H1 (cell line): ENCODE results near the gene CORO2B. TPM values are rescaled to one million over a fixed set of nuclear protein-coding genes. Genes with fewer than 3 reads are reported as not detected.

Source experiments
- CTCF ChIA-PET: fragments of 300-600 bp; sonication (Branson Sonifier 250); formaldehyde crosslinking; loops from one replicate; lab custom pipeline; 2021; ENCODE audit not compliant: partially characterized antibody; lab: Charles Lee
- POLR2A ChIA-PET: fragments of 300-600 bp; sonication (Branson Sonifier 250); formaldehyde crosslinking; loops from one replicate; lab custom pipeline; 2021; ENCODE audit warnings: inconsistent platforms; ENCODE audit not compliant: partially characterized antibody; lab: Charles Lee
- DNase-seq, 2 experiments: peaks; one replicate each; pipeline versions ENCODE4 v3.0.0 to v3.0.0-alpha.2; 2010 to 2022; ENCODE audit warnings: low spot score in 2 of 2, low read depth in 1 of 2, mixed read lengths in 1 of 2
- FAIRE-seq: peaks from 2 replicates; lab custom pipeline; 2011; peaks lifted over from hg19 to GRCh38; lab: Jason Lieb, UNC
- H2AFZ ChIP-seq: 2 replicates; pipeline ENCODE4 v1.8.1; 2012; ENCODE audit warnings: low read length, inconsistent platforms
- H2AK5ac ChIP-seq: 2 replicates; pipeline ENCODE4 v1.6.1; 2013; ENCODE audit warnings: low read depth, low read length
- H2BK120ac ChIP-seq: replicated peaks from 2 replicates; pipeline ENCODE3; 2013; ENCODE audit warnings: low read depth, low read length, inconsistent platforms
- H2BK12ac ChIP-seq: 2 replicates; pipeline ENCODE4 v1.6.1; 2013; ENCODE audit warnings: low read depth, low read length
- H2BK15ac ChIP-seq: 2 replicates; pipeline ENCODE4 v1.6.1; 2013; ENCODE audit warnings: low read length
- H2BK20ac ChIP-seq: 2 replicates; pipeline ENCODE4 v1.6.1; 2013; ENCODE audit warnings: low read length
- H2BK5ac ChIP-seq: 2 replicates; pipeline ENCODE4 v1.6.1; 2013; ENCODE audit warnings: low read depth, low read length
- H3K14ac ChIP-seq: 2 replicates; pipeline ENCODE4 v1.6.1; 2013; ENCODE audit warnings: inconsistent platforms; ENCODE audit not compliant: insufficient read length
- H3K18ac ChIP-seq: 2 replicates; pipeline ENCODE4 v1.6.1; 2013; ENCODE audit warnings: low read length; ENCODE audit errors: extremely low read depth
- H3K23ac ChIP-seq: 2 replicates; pipeline ENCODE4 v1.6.1; 2013; ENCODE audit warnings: inconsistent platforms; ENCODE audit not compliant: insufficient read length
- H3K23me2 ChIP-seq: 2 replicates; pipeline ENCODE4 v1.6.1; 2013; ENCODE audit warnings: low read depth, low read length
- H3K27ac ChIP-seq: 2 replicates; pipeline ENCODE4 v1.6.1; 2011; ENCODE audit warnings: low read depth, low read length, inconsistent platforms
- H3K27me3 ChIP-seq, 4 experiments: replicated peaks in 1 of 4; 1 replicate in 1 of 4; 2 replicates in 3 of 4; pipeline versions ENCODE4 v1.6.1 to v1.8.1; 2011 to 2013; ENCODE audit warnings: low read length in 3 of 4, mild to moderate bottlenecking in 3 of 4, inconsistent platforms in 2 of 4, mixed read lengths in 2 of 4, moderate library complexity in 1 of 4; ENCODE audit not compliant: control insufficient read depth in 3 of 4, insufficient read depth in 3 of 4; ENCODE audit errors: extremely low read depth in 1 of 4
- H3K36me3 ChIP-seq, 4 experiments: 2 replicates each; pipeline versions ENCODE4 v1.6.1 to v1.8.1; 2011 to 2013; ENCODE audit warnings: mild to moderate bottlenecking in 4 of 4, low read length in 3 of 4, moderate library complexity in 2 of 4, control low read depth in 1 of 4, inconsistent platforms in 1 of 4; ENCODE audit not compliant: insufficient read depth in 4 of 4, control insufficient read depth in 2 of 4
- H3K4ac ChIP-seq: replicated peaks from 2 replicates; pipeline ENCODE3; 2013; ENCODE audit warnings: low read length, low read depth, mixed read lengths, inconsistent platforms; ENCODE audit not compliant: insufficient read length
- H3K4me1 ChIP-seq, 4 experiments: replicated peaks in 1 of 4; 1 replicate in 1 of 4; 2 replicates in 3 of 4; pipeline versions ENCODE4 v1.6.1 to v1.8.1; 2011 to 2013; ENCODE audit warnings: low read length in 3 of 4, inconsistent platforms in 2 of 4, mixed read lengths in 1 of 4; ENCODE audit not compliant: insufficient read depth in 4 of 4, control insufficient read depth in 3 of 4
- H3K4me2 ChIP-seq, 2 experiments: 2 replicates each; pipeline versions ENCODE4 v1.6.1 to v1.8.1; 2011 to 2013; ENCODE audit warnings: low read depth in 2 of 2, low read length in 2 of 2, control low read depth in 1 of 2, inconsistent platforms in 1 of 2, mild to moderate bottlenecking in 1 of 2; ENCODE audit not compliant: insufficient read depth in 1 of 2
- H3K4me3 ChIP-seq, 4 experiments: fragments of 200-600, 300-600 bp in 1 of 4; sonication (generic), shearing (Covaris generic), sonication (Bioruptor Twin) in 1 of 4; 2 replicates each; pipeline versions ENCODE4 v1.5.1 to v1.8.1; 2011 to 2016; ENCODE audit warnings: low read length in 4 of 4, low read depth in 3 of 4, control low read depth in 2 of 4, inconsistent platforms in 2 of 4, mild to moderate bottlenecking in 2 of 4, mixed read lengths in 1 of 4, moderate library complexity in 1 of 4; ENCODE audit not compliant: insufficient read depth in 2 of 4; ENCODE audit errors: extremely low read depth in 1 of 4
- H3K56ac ChIP-seq: replicated peaks from 2 replicates; pipeline ENCODE3; 2013; ENCODE audit warnings: low read depth, mild to moderate bottlenecking, mixed read lengths, low read length, inconsistent platforms; ENCODE audit not compliant: insufficient read length
- H3K79me1 ChIP-seq: 2 replicates; pipeline ENCODE4 v1.6.1; 2013; ENCODE audit warnings: low read depth, low read length, control low read depth
- H3K79me2 ChIP-seq, 2 experiments: 2 replicates each; pipeline versions ENCODE4 v1.6.1 to v1.8.1; 2012 to 2013; ENCODE audit warnings: low read length in 2 of 2, mild to moderate bottlenecking in 2 of 2, inconsistent platforms in 1 of 2; ENCODE audit not compliant: insufficient read depth in 2 of 2, control insufficient read depth in 1 of 2
- H3K9ac ChIP-seq, 4 experiments: replicated peaks in 1 of 4; 1 replicate in 1 of 4; 2 replicates in 3 of 4; pipeline versions ENCODE4 v1.6.1 to v1.8.1; 2011 to 2013; ENCODE audit warnings: low read depth in 3 of 4, low read length in 3 of 4, control low read depth in 2 of 4, mild to moderate bottlenecking in 2 of 4, moderate library complexity in 2 of 4, inconsistent platforms in 1 of 4; ENCODE audit errors: extremely low read depth in 1 of 4
- H3K9me3 ChIP-seq, 2 experiments: 2 replicates each; pipeline versions ENCODE4 v1.6.1 to v1.8.1; 2012 to 2013; ENCODE audit warnings: mild to moderate bottlenecking in 2 of 2, moderate library complexity in 2 of 2, control low read depth in 1 of 2, inconsistent platforms in 1 of 2, low read depth in 1 of 2, low read length in 1 of 2, mixed read lengths in 1 of 2; ENCODE audit not compliant: insufficient read depth in 2 of 2
- H4K20me1 ChIP-seq, 2 experiments: replicated peaks in 1 of 2; 2 replicates each; pipeline versions ENCODE3 to v1.8.1; 2011 to 2013; ENCODE audit warnings: inconsistent platforms in 2 of 2, low read length in 2 of 2, mild to moderate bottlenecking in 1 of 2; ENCODE audit not compliant: insufficient read depth in 2 of 2, control insufficient read depth in 1 of 2
- H4K5ac ChIP-seq: 2 replicates; pipeline ENCODE4 v1.6.1; 2013; ENCODE audit warnings: low read length, low read depth, mixed read lengths, inconsistent platforms; ENCODE audit not compliant: insufficient read length
- H4K8ac ChIP-seq: 2 replicates; pipeline ENCODE4 v1.8.0; 2013; ENCODE audit warnings: mild to moderate bottlenecking, moderate library complexity, low read length, inconsistent platforms; ENCODE audit not compliant: insufficient read depth; ENCODE audit errors: extremely low read depth
- H4K91ac ChIP-seq: replicated peaks from 2 replicates; pipeline ENCODE3; 2013; ENCODE audit warnings: low read length, mixed read lengths, inconsistent platforms; ENCODE audit not compliant: insufficient read length
- SRF ChIP-seq: IDR thresholded peaks from 2 replicates; pipeline ENCODE4 v1.6.1; 2011; ENCODE audit warnings: mild to moderate bottlenecking, low read depth, low read length, moderate library complexity
- WGBS, 2 experiments: shearing (Covaris generic) in 1 of 2; methylation state at CpG; one replicate each; pipeline versions ENCODE4 v1.1.6 to v1.1.7; 2013 to 2015; ENCODE audit warnings: low lambda C conversion rate in 2 of 2, mixed read lengths in 2 of 2, inconsistent platforms in 1 of 2, low coverage in 1 of 2, missing lambda C conversion rate in 1 of 2; ENCODE audit not compliant: insufficient replicate concordance in 2 of 2, insufficient coverage in 1 of 2, insufficient read length in 1 of 2; ENCODE audit errors: extremely low coverage in 1 of 2, missing lambda C conversion rate in 1 of 2; 5-methylcytosine and 5-hydroxymethylcytosine counted together
- polyA plus RNA-seq, 7 experiments: library from polyadenylated mRNA; depleted of rRNA in 3 of 7; stranded (reverse) in 5 of 7; unstranded in 2 of 7; fragments of >200 nt in 5 of 7; fragments of 200-250 nt in 2 of 7; gene quantifications; 1 replicate in 5 of 7; 2 replicates in 1 of 7; 4 replicates in 1 of 7; pipeline versions ENCODE4 v1.2.1 to v1.2.3, GENCODE V29; 2011 to 2013; ENCODE audit warnings: missing spikeins in 2 of 7, mixed read lengths in 2 of 7
- total RNA-seq: library from RNA; stranded (reverse); fragmentation: NEBNext Ultra II Directional; extraction: Animal tissue kit (Norgen Biotek cat#: 25700); gene quantifications from 2 replicates; pipeline ENCODE4 v1.2.1, GENCODE V29; 2021

The CORO2B gene
- total and polyA plus RNA-seq, 2 of the 8 experiments (the other 6 are each of a cell fraction or from before 2014, with no cell fraction given), result 3.4 to 6.7 TPM

DNA sequence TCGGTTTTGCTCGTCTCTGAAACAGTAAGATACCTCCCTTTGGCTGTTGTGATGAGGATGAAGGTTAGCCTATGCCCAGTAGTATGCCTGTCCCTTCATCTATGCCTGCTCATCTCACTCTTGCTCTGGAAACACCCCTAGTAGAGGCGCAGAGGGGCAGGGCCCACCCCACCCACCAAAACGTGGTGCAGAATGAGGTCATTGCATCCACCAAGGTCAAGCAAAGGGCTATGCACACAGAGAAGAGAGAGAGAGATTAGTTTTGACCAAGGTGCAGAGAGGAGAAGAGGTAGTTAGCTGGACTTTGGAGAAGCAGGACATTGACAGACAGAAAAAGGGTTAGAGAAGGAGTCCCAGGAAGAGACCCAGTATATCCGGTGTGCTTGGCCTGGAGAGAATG is 119.9 kb downstream of the CORO2B start:
- Histone ChIP-seq H3K4me1 (peaks cover 2 to 24% (median 15%) of the 10 kb centered on the region in 4 experiments), H2BK120ac (no peak overlapping the region), H3K14ac (no peak overlapping the region), H2AFZ (no peak overlapping the region), H3K27me3 (0 out of 7 replicates have a peak, but pooled peaks cover 0 to 3% (median 0%) of the 10 kb centered on the region in 4 experiments), H3K23ac (no peak overlapping the region), H3K9ac (no peak overlapping the region), H3K23me2 (peaks cover 3% of the 10 kb centered on the region; the same call in 1 of the 2 replicates), H4K20me1 (no peaks in the 10 kb centered on the region), H3K4me2 (no peak overlapping the region), H2AK5ac (no peak overlapping the region), H4K8ac (no peak overlapping the region), H3K56ac (no peak overlapping the region)
- 89% methylated on average over 5 of the region's 5 CpGs; no CpG with 5 or more reads in 1 of the 2 experiments for WGBS, 2 experiments
- no peak for FAIRE-seq
- POLR2A ChIA-PET, result no interaction called here
- no peak for TF ChIP-seq SRF
- TF ChIP-seq, all 59 proteins: peak for 0
- no peak overlapping the region for H2BK5ac ChIP-seq
- no peak overlapping the region for H3K4ac ChIP-seq
- H2BK15ac ChIP-seq, result no peak overlapping the region
- DNase-seq, result no peak
- H3K79me2 ChIP-seq, result no peaks in the 10 kb centered on the region
- no peaks in the 10 kb centered on the region for H3K9me3 ChIP-seq
- no peak overlapping the region for H4K5ac ChIP-seq
- H3K36me3 ChIP-seq, result no peaks in the 10 kb centered on the region
- no peak overlapping the region for H4K91ac ChIP-seq
- H3K4me3 ChIP-seq, result no peak overlapping the region
- no peaks in the 10 kb centered on the region for H3K79me1 ChIP-seq
- no peak overlapping the region for H2BK12ac ChIP-seq
- CTCF ChIA-PET, result interaction anchor here (4.5 kb wide), 1 partner anchor 24 kb away, joined by 35 read pairs; no protein-coding TSS in a partner anchor
- no peak overlapping the region for H3K18ac ChIP-seq
- no peak overlapping the region for H3K27ac ChIP-seq
- no peak overlapping the region for H2BK20ac ChIP-seq
